MM.1S (cell line): ENCODE results near the gene USP32.

Experiments used
- DNase-seq: peaks from one replicate; pipeline ENCODE4 v3.0.0-alpha.2; 2015
- H2AFZ ChIP-seq: fragments of 300-600 bp; sonication (generic); 2 replicates; pipeline ENCODE4 v1.6.0; 2016; ENCODE audit warnings: antibody characterized with exemption, low read length
- H3F3A ChIP-seq: fragments of 300-600 bp; sonication (generic); 2 replicates; pipeline ENCODE4 v1.6.1; 2016; ENCODE audit warnings: mild to moderate bottlenecking, antibody characterized with exemption, low read length, moderate library complexity, mixed read lengths; ENCODE audit not compliant: insufficient read depth
- H3K27ac ChIP-seq: fragments of 300-600 bp; sonication (generic); 2 replicates; pipeline ENCODE4 v1.5.1; 2016; ENCODE audit warnings: mild to moderate bottlenecking, low read length
- H3K27me3 ChIP-seq: fragments of 300-600 bp; sonication (generic); replicated peaks from 2 replicates; pipeline ENCODE4 v1.6.0; 2016; ENCODE audit warnings: low read length; ENCODE audit not compliant: insufficient read depth
- H3K36me3 ChIP-seq: fragments of 300-600 bp; sonication (generic); replicated peaks from 2 replicates; pipeline ENCODE4 v1.6.1; 2016; ENCODE audit warnings: mild to moderate bottlenecking, low read length, mixed read lengths; ENCODE audit not compliant: insufficient read depth
- H3K4me1 ChIP-seq: fragments of 300-600 bp; sonication (generic); 2 replicates; pipeline ENCODE4 v1.6.1; 2016; ENCODE audit warnings: low read length, mixed read lengths
- H3K4me2 ChIP-seq: fragments of 300-600 bp; sonication (generic); 2 replicates; pipeline ENCODE4 v1.6.0; 2016; ENCODE audit warnings: low read depth, low read length
- H3K4me3 ChIP-seq: fragments of 300-600 bp; sonication (generic); 2 replicates; pipeline ENCODE4 v1.5.1; 2016; ENCODE audit warnings: low read length, mixed read lengths
- H3K79me2 ChIP-seq: fragments of 300-600 bp; sonication (generic); 2 replicates; pipeline ENCODE4 v1.6.1; 2016; ENCODE audit warnings: mixed run types, low read length, mixed read lengths
- H3K9ac ChIP-seq: fragments of 300-600 bp; sonication (generic); 2 replicates; pipeline ENCODE4 v1.6.1; 2016; ENCODE audit warnings: low read length, mixed read lengths
- H3K9me2 ChIP-seq: fragments of 300-600 bp; sonication (generic); replicated peaks from 2 replicates; pipeline ENCODE4 v1.6.1; 2016; ENCODE audit warnings: mild to moderate bottlenecking, low read length, mixed read lengths; ENCODE audit not compliant: insufficient read depth
- H3K9me3 ChIP-seq: fragments of 300-600 bp; sonication (generic); replicated peaks from 2 replicates; pipeline ENCODE4 v1.6.1; 2016; ENCODE audit warnings: mild to moderate bottlenecking, low read length, mixed read lengths; ENCODE audit not compliant: insufficient read depth
- H4K20me1 ChIP-seq: fragments of 300-600 bp; sonication (generic); 2 replicates; pipeline ENCODE4 v1.6.1; 2016; ENCODE audit warnings: mild to moderate bottlenecking, low read length, moderate library complexity, mixed read lengths; ENCODE audit not compliant: insufficient read depth
- EZH2 ChIP-seq: fragments of 300-600 bp; sonication (generic); optimal IDR thresholded peaks from 2 replicates; pipeline ENCODE3; 2017; ENCODE audit warnings: low read depth, mild to moderate bottlenecking, antibody characterized with exemption, low read length, mixed read lengths
- EZH2phosphoT487 ChIP-seq: fragments of 300-600 bp; sonication (generic); IDR thresholded peaks from 2 replicates; pipeline ENCODE4 v1.6.1; 2018; ENCODE audit warnings: antibody characterized with exemption, low read length
- TF ChIP-seq, protein P1 (sequence below): fragments of 300-600 bp; sonication (generic); IDR thresholded peaks from 2 replicates; pipeline ENCODE4 v1.5.1; 2016; ENCODE audit warnings: antibody characterized with exemption, low read length, mixed read lengths

The USP32 gene

GRCh38 chr17:60406887-60407286 lies 15.0 kb upstream of the USP32 start:
- TF ChIP-seq EZH2, result no peak
- no peak for TF ChIP-seq EZH2phosphoT487
- TF ChIP-seq, protein P1, sequence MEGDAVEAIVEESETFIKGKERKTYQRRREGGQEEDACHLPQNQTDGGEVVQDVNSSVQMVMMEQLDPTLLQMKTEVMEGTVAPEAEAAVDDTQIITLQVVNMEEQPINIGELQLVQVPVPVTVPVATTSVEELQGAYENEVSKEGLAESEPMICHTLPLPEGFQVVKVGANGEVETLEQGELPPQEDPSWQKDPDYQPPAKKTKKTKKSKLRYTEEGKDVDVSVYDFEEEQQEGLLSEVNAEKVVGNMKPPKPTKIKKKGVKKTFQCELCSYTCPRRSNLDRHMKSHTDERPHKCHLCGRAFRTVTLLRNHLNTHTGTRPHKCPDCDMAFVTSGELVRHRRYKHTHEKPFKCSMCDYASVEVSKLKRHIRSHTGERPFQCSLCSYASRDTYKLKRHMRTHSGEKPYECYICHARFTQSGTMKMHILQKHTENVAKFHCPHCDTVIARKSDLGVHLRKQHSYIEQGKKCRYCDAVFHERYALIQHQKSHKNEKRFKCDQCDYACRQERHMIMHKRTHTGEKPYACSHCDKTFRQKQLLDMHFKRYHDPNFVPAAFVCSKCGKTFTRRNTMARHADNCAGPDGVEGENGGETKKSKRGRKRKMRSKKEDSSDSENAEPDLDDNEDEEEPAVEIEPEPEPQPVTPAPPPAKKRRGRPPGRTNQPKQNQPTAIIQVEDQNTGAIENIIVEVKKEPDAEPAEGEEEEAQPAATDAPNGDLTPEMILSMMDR, result no peak
- H3K36me3 ChIP-seq, result no peaks in the 10 kb centered on the region
- no peak overlapping the region for H3K9ac ChIP-seq
- no peak for DNase-seq
- no peak overlapping the region for H3K4me3 ChIP-seq
- no peaks in the 10 kb centered on the region for H3K9me2 ChIP-seq
- no peaks in the 10 kb centered on the region for H3F3A ChIP-seq
- no peak overlapping the region for H3K27ac ChIP-seq
- no peaks in the 10 kb centered on the region for H3K27me3 ChIP-seq
- no peaks in the 10 kb centered on the region for H3K9me3 ChIP-seq
- H3K4me2 ChIP-seq, result no peak overlapping the region
- H4K20me1 ChIP-seq, result no peaks in the 10 kb centered on the region
- no peak overlapping the region for H2AFZ ChIP-seq
- H3K4me1 ChIP-seq, result no peaks in the 10 kb centered on the region
- H3K79me2 ChIP-seq, result no peaks in the 10 kb centered on the region

- DNase-seq, result no peak
- no peaks in the 10 kb centered on the region for H4K20me1 ChIP-seq
- H3K4me2 ChIP-seq, result no peak overlapping the region
- no peak overlapping the region for H2AFZ ChIP-seq
- H3K9ac ChIP-seq, result no peak overlapping the region
- H3K9me2 ChIP-seq, result no peaks in the 10 kb centered on the region
- H3K4me1 ChIP-seq, result no peaks in the 10 kb centered on the region
- no peaks in the 10 kb centered on the region for H3K9me3 ChIP-seq
- no peak overlapping the region for H3K27ac ChIP-seq
- TF ChIP-seq EZH2phosphoT487 (no peak), EZH2 (no peak)
- TF ChIP-seq, protein P1, result no peak
- no peaks in the 10 kb centered on the region for H3K36me3 ChIP-seq
- H3K4me3 ChIP-seq, result no peak overlapping the region
- no peaks in the 10 kb centered on the region for H3K27me3 ChIP-seq
- no peaks in the 10 kb centered on the region for H3K79me2 ChIP-seq
- no peaks in the 10 kb centered on the region for H3F3A ChIP-seq
These were observed 12.0 kb upstream of the USP32 start for GRCh38 chr17:60403962-60404361.

DNA sequence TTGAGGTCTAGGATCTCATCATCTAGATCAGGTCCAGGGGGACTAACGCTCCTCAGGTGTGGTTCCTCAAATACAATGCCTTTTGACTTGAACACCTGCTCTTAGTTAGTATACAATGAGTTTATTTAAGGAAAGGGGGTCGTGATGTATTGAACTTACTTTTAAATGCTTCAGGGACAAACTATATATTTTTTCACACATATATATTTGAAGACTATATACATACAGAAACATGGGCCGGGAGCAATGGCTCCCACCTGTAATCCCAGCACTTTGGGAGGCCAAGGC lies 11.5 kb upstream of the USP32 start:
- H3F3A ChIP-seq, result no peaks in the 10 kb centered on the region
- no peaks in the 10 kb centered on the region for H3K4me1 ChIP-seq
- no peaks in the 10 kb centered on the region for H4K20me1 ChIP-seq
- no peaks in the 10 kb centered on the region for H3K9me2 ChIP-seq
- H2AFZ ChIP-seq, result no peak overlapping the region
- H3K4me2 ChIP-seq, result no peak overlapping the region
- H3K27ac ChIP-seq, result no peak overlapping the region
- H3K27me3 ChIP-seq, result no peaks in the 10 kb centered on the region
- no peak overlapping the region for H3K4me3 ChIP-seq
- DNase-seq, result no peak
- no peaks in the 10 kb centered on the region for H3K36me3 ChIP-seq
- no peaks in the 10 kb centered on the region for H3K9me3 ChIP-seq
- no peaks in the 10 kb centered on the region for H3K79me2 ChIP-seq
- TF ChIP-seq EZH2, result no peak
- TF ChIP-seq, protein P1, result no peak
- no peak for TF ChIP-seq EZH2phosphoT487
- no peak overlapping the region for H3K9ac ChIP-seq
